Measurements from ENCODE around the gene SNTG2. TPM values are rescaled to one million over a fixed set of nuclear protein-coding genes. Genes with fewer than 3 reads are reported as not detected.

The SNTG2 gene
- total and polyA plus RNA-seq, 2 donors (not counting 3 experiments of a cell fraction or from before 2014, with no cell fraction given): not detected

DNA sequence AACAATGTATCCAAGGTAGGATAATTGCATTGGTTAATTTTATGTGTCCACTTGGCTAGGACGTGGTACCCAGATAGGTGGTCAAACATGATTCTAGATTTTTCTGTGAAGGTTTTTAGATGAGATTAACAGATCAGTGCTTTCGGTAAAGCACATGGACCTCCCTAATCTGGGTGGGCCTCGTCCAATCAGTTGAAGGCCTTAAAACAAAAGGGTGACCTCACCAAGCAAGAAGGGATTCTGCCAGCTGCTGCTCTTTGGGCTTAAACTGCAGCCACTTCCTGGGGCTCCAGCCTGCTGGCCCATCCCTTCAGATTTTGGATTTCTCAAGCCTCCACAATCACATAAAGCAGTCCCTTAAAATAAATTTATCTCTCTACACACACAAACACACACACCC is 236.5 kb downstream of the SNTG2 start:
- Histone ChIP-seq H3K4me3 (replicated peaks in 1 of 3; ENCODE audit: insufficient read depth in 1 of 3, low read depth in 1 of 3, low read length in 3 of 3) (no peak overlapping the region), H3K9me1 (replicated peaks; ENCODE audit: control insufficient read depth, extremely low read depth, insufficient read depth, low read length) (no peaks in the 10 kb centered on the region), H3K4me2 (ENCODE audit: insufficient read depth, low read length) (no peak overlapping the region), H3K79me2 (ENCODE audit: control insufficient read depth, insufficient read depth, low read length) (no peaks in the 10 kb centered on the region), H3K9me3 (replicated peaks; ENCODE audit: control insufficient read depth, insufficient read depth, low read length) (no peaks in the 10 kb centered on the region), H3K27me3 (ENCODE audit: control insufficient read depth in 2 of 2, insufficient read depth in 2 of 2, low read length in 2 of 2) (no peaks in the 10 kb centered on the region), H2AFZ (ENCODE audit: low read depth, low read length) (no peak overlapping the region), H4K20me1 (replicated peaks; ENCODE audit: control insufficient read depth, extremely low read depth, insufficient read depth, low read length) (no peaks in the 10 kb centered on the region), H3K4me1 (ENCODE audit: control insufficient read depth, extremely low read depth, insufficient read depth, low read length) (no peaks in the 10 kb centered on the region), H3K36me3 (ENCODE audit: control insufficient read depth in 2 of 2, extremely low read depth in 1 of 2, insufficient read depth in 2 of 2, low read length in 2 of 2) (no peaks in the 10 kb centered on the region), H3K27ac (ENCODE audit: insufficient read depth, low read depth, low read length) (no peak overlapping the region), H3K9ac (replicated peaks; ENCODE audit: extremely low read depth, insufficient read depth, low read length) (no peak overlapping the region)
- DNase-seq (ENCODE audit: low read depth, low spot score) (no peak), FAIRE-seq (no peak)
- intact Hi-C loops (cut with micrococcal nuclease) (no loop called here), dilution Hi-C loops (cut with MboI; ENCODE audit: extremely low pct_ligation_motif_present, low sequenced_read_pairs) (no loop called here)
- TF ChIP-seq GATA2 (IDR thresholded peaks at IDR 0.05; ENCODE audit: insufficient read depth, insufficient read length, low read depth, low read length): no peak
- TF ChIP-seq, protein P1, sequence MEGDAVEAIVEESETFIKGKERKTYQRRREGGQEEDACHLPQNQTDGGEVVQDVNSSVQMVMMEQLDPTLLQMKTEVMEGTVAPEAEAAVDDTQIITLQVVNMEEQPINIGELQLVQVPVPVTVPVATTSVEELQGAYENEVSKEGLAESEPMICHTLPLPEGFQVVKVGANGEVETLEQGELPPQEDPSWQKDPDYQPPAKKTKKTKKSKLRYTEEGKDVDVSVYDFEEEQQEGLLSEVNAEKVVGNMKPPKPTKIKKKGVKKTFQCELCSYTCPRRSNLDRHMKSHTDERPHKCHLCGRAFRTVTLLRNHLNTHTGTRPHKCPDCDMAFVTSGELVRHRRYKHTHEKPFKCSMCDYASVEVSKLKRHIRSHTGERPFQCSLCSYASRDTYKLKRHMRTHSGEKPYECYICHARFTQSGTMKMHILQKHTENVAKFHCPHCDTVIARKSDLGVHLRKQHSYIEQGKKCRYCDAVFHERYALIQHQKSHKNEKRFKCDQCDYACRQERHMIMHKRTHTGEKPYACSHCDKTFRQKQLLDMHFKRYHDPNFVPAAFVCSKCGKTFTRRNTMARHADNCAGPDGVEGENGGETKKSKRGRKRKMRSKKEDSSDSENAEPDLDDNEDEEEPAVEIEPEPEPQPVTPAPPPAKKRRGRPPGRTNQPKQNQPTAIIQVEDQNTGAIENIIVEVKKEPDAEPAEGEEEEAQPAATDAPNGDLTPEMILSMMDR (IDR thresholded peaks at IDR 0.05; ENCODE audit: extremely low read depth in 1 of 2, insufficient read depth in 1 of 2, low read depth in 1 of 2, low read length in 2 of 2): no peak
- no peak for TF ChIP-seq JUN (IDR thresholded peaks at IDR 0.05; ENCODE audit: borderline replicate concordance, insufficient read depth, insufficient read length, low read depth)
- TF ChIP-seq, protein P2, sequence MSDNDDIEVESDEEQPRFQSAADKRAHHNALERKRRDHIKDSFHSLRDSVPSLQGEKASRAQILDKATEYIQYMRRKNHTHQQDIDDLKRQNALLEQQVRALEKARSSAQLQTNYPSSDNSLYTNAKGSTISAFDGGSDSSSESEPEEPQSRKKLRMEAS (IDR thresholded peaks at IDR 0.05; ENCODE audit: insufficient read depth, insufficient read length): no peak
- no peak for TF ChIP-seq POLR2AphosphoS5 (IDR thresholded peaks at IDR 0.05; ENCODE audit: insufficient read depth, low read depth, low read length)
- TF ChIP-seq POLR2A (IDR thresholded peaks at IDR 0.05; ENCODE audit: low read depth, low read length): no peak
- no peak for TF ChIP-seq FOS (IDR thresholded peaks at IDR 0.05; ENCODE audit: borderline replicate concordance, insufficient read depth, low read length)
- TF ChIP-seq MYC (IDR thresholded peaks at IDR 0.05; ENCODE audit: low read depth, low read length): no peak
- BruUV-seq (replicated peaks): no TSS peak
- POLR2A ChIA-PET: no interaction called here
- CTCF ChIA-PET: no interaction called here
